HT1080 (cell line): ENCODE results near the gene DRC7. TPM values are rescaled to one million over a fixed set of nuclear protein-coding genes. Genes with fewer than 3 reads are reported as not detected.

Experiments
- DNase-seq: peaks from one replicate; pipeline ENCODE4 v3.0.0-alpha.2; 2015; ENCODE audit warnings: low read depth
- polyA plus RNA-seq, 2 experiments: library from polyadenylated mRNA; depleted of rRNA; stranded (reverse); fragments of >200 nt; gene quantifications; 2 replicates each; pipeline ENCODE4 v1.2.3, GENCODE V29; 2015
- total RNA-seq: library from RNA; depleted of rRNA; stranded (reverse); fragments of >200 nt; shearing (Covaris generic); gene quantifications from 2 replicates; pipeline ENCODE4 v1.2.3, GENCODE V29; 2014; rRNA removed

DRC7 gene, protein sequence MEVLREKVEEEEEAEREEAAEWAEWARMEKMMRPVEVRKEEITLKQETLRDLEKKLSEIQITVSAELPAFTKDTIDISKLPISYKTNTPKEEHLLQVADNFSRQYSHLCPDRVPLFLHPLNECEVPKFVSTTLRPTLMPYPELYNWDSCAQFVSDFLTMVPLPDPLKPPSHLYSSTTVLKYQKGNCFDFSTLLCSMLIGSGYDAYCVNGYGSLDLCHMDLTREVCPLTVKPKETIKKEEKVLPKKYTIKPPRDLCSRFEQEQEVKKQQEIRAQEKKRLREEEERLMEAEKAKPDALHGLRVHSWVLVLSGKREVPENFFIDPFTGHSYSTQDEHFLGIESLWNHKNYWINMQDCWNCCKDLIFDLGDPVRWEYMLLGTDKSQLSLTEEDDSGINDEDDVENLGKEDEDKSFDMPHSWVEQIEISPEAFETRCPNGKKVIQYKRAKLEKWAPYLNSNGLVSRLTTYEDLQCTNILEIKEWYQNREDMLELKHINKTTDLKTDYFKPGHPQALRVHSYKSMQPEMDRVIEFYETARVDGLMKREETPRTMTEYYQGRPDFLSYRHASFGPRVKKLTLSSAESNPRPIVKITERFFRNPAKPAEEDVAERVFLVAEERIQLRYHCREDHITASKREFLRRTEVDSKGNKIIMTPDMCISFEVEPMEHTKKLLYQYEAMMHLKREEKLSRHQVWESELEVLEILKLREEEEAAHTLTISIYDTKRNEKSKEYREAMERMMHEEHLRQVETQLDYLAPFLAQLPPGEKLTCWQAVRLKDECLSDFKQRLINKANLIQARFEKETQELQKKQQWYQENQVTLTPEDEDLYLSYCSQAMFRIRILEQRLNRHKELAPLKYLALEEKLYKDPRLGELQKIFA
- not detected in 2 replicates for total RNA-seq
- polyA plus RNA-seq (2015; cell fraction: cytosol; rRNA removed), result 0.09 TPM in 1 of 2 replicates, not detected in the other
- polyA plus RNA-seq (2015; cell fraction: nucleus; rRNA removed), result 0.23 TPM in 1 of 2 replicates, not detected in the other

DNA sequence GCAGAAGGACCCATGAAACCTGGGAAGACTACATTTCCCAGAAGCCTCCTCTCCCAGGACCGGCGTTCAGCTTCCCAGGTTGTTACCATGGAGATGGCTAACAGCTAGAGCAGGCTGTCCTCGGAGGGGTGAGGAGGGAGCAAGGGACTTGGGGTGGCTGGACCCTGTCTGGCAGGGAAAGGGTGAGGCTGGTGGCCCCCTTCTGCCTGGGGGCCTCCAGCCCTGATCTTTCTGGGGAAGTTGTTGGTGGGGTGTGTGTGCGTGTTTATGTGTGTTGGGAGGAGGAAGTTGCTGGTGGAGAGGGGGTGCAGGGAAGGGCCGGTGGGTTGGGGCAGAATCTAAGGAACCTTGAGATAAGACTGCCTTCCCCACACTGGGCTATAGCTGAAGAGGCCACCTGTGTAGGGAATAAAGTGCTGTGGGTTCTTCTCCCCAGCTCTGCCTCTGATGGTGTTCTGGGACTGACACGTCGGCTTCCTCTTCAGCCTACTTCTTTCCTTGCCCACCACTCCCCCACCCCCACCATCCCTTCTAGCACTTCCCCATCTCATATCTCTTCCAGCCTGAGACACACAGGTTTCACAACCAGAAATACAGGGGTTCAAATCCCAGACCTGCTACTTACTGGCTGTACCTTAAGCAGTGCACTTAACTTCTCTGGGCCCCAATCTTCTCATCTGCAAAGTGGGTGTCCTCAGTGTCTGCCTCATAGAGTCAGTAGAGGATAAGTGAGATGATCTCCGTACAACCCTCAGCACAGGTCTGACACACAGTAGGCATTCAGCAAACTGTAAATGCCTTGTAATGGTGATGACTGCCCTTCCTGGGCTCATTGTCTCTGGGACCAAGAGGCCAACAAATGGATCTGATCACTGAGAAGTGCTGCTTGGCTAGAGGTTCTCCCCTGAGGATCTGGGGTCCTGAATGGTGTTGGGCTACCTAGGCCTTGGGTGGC is at the start of gene DRC7:
DRC7 (plus strand) TSS at position 82 of the 955 bp plus-strand sequence. CDS start 3,144 bp downstream, outside the sequence.
- peak; percentile 44 for DNase-seq

DNA sequence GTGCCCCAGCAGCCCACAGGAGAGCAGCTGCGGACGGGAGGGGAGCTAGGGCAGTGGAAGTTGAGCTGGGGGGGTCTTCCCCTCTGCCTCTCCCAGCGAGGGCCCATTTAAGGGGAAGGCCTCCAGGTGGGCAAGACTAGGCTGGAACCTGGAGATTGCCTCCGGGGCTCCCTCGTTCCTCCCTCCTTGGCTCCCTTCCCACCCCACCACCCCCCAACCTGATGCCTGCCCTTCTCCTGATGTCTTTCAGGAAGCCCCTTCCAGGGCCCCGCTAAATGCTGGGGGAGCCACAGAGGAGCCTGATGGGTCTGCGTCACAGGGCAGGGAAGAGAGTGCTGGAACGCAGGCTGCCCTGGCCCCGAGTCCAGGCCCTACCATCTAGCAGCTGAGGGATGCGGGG is 49.4 kb upstream of the DRC7 start:
- no peak for DNase-seq

DNA sequence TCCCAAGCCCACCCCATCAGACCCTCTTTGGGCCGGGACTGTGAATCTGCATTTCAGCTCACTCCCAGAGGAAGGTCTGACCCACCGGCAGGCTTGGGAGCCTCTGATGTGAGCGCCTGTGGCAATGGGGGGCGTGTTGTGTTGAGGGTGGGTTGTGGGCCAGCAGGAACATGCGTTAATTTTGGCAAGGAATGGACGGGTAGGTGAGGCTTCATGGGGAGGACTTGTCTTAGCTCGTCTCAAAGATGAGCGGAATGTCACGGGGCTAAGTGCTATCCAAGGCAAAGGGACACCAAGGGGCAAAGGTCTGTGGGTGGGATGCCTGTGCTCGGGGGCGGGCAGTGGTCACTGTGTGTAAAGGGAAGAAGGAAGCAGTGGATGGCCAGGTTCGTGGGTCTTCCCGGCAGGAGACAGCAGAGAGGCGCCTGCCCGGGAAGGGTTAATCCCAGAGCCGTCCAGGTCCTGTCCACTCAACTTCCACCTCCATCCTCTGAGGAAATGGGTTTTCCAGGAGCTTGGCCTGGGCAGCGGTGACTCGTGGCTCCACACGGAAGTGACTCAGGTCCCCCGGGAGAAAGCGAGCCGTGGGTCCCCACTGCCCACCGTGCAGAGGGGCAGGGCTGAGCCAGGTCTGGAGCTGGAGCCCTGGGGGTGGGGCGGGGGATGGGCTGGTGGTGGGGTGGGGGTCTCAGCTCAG is 48.8 kb upstream of the DRC7 start:
- peak; percentile 57 for DNase-seq

DNA sequence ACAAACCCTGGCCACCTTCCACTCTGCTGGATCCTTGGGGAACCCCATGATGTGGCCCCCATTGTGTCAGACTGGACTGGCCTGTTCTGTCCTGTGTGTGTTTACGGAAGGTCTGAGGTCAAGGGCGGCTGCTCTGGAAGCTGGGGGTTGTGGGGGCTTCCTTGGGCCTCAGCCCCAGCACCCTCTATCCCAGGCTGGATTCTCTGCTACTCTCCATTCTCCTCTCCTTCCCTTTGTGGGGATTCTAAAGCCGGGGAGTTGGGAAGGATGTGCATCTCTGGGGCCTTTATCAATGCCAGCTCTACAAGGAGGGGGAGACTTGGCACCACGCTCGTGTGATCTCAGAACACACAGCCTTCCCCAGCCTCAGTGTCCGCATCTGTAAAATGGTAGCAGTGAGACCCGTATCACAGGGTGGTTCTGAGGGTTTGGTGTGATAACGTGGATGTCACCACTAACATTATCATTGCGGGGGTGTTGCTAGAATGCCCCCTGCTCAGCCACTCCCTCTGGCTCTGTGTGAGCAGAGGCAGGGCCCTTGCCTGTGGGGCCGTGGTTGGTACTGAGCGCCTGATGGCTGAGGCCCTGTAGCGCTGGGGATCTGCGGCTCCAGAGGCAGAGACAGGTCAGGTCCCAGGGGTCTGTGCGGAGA is 48.1 kb upstream of the DRC7 start:
- no peak for DNase-seq

DNA sequence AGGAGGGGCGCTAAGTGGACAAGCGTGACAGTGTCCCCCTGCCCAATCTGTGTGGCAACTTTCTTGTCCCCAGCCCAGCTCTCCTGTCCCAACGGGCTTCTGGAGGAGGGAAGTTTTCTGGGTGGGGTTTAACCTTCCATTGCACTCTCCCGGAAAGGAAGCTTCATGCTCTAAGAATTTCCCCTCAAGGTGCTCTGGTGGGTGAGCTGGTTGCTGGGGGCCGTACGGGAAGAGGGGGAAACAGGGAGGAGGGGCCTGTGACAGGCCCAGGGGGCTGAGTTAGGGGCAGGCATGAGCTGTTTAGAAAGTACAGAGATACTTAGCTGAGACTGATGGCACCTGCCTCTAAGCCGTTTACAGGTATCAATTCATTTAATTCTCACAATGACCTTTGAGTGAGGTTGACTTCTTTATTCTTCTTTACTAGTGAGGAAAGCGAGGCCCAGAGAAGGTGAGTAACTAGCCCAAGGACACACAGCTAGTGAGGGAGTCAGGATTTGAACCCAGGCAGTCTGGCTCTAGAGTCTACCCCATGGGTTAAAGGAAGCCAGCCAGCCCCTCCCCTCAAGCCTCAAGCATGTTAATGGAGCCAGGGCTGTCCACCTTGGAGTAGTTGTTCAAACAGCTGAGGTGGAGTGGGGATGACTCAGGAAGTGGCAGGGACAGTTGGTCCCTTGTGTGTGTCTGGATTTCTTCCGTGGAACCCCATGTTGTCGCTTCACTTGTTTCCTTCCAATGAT is 47.3 kb upstream of the DRC7 start:
- DNase-seq, result peak; percentile 46

DNA sequence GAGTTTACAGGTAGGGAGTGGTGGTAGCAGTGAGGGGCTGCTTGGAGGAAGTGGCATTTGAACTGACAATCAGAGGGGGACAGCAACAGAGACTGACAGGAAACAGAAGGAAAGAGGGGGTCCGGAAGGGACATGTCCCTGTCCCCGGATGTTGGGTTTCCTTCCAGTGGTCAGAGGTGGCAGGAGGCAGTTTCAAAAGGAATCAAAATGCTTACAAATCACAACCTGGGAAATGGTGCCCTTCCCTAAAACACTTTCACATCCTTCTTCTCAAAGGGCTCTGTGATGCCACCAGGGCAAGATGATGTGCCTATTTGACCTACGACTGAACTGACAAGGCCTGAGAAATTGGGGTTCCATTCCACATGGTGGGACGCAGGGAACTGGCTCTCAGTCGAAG is 46.5 kb upstream of the DRC7 start:
- DNase-seq, result no peak

DNA sequence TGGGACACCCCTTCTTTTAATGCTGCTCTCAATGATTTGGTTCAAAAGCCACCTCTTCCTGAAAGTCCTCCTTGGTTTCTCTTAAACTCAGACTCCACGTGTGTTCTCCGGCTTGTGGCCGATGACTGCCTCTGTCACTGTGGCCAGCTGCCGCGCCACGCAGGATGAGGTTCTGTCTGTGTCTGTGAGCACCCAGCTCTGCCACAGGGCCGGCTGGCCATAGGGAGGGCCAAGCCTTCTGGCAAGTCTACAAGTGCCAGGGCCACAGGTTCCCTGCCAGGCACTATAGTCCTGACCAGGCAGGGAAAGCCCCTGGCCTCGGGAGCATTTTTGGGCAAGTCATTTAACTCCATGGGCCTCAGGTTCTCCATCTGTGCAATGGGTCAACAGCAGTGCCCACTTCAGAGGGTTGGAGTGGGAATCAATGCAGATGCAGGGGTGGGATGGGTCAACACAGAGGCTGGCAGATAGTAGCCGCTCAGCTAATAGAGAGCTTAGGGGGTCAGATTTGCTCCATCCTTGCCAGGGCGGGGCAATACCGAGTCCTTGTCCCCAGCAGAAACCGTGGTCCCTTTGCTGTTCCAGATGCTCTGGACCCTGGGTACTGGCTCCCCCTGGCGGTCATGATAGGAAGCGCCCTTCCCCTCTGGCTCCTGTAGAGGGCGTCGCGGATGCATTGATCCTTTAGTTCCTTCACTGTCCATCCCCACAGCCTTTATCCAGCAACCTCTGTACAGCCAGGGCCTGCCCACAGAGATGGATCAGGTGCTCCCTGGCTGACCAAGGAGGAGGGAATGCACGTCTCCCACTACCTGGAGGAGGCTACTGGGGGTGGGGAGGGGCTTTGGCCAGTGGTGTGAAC is 45.8 kb upstream of the DRC7 start:
- DNase-seq, result peak; percentile 85

DNA sequence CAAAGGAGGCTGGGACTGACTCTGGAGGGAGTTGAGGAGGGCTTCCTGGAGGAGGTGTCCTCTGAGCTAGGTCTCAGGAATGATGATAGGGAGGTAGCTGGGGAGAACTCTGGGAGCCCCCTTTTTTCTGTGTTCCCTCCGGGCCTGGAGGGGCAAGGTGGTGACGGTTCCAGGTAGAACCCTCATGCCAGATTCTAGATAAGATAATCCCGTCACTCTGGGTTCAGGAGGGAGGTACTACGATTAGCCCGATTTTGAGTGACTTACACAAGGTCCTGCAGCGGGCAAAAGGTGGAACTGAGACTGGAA is 45.2 kb upstream of the DRC7 start:
- no peak for DNase-seq

DNA sequence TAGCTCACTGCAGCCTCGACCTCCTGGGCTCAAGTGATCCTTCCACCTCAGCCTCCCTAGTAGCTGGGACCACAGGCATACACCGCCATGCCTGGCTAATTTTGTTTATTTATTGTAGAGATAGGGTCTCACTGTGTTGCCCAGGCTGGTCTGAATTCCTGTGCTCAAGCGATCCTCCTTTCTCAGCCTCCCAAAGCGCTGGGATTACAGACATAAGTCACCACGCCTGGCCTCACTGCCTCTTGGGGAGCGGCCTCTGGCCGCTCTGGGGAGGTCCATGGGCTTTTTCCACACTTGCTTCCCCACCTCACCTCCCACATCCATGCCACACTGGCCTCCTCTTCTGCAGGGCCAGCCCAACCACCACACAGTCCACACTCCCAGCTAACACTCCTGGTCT is 44.8 kb upstream of the DRC7 start:
- no peak for DNase-seq

DNA sequence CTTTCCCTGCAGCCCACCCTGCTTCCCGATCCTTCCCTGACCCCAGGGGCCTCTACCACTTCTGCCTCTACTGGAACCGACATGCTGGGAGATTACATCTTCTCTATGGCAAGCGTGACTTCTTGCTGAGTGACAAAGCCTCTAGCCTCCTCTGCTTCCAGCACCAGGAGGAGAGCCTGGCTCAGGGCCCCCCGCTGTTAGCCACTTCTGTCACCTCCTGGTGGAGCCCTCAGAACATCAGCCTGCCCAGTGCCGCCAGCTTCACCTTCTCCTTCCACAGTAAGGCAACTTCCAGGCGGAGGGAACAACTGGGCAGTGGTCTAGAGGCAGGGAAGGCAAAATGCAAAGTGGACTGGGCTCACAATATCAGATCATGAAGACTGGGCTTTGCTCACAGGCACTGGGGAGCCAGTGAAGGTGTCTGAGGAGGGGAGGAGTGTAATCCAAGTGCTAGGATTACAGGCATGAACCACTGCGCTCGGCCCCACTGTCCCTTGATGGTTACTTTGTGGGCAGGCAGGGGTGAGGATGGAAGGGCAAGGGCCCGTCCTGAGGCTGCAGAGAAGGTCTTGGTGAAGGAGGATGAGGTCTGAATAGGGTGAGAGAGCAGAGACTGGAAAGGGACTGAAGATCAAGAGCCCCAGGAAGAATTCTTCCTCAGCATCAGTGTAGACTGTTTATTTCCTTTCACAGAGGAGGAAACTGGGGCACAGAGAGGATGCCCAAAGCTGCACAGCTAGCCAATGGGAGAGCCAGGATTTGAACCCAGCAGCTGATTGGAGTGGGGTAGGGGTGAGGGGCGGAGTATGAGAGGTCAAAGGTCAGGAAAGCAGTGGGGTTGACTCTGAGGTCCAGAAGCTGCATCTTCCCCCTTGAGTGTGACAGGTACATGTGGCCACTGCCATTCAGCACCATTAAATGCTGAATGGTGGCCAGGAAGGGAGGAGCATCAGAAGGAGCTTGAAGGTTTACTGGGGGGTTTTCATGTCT is 43.0 kb upstream of the DRC7 start:
- DNase-seq, result no peak

DNA sequence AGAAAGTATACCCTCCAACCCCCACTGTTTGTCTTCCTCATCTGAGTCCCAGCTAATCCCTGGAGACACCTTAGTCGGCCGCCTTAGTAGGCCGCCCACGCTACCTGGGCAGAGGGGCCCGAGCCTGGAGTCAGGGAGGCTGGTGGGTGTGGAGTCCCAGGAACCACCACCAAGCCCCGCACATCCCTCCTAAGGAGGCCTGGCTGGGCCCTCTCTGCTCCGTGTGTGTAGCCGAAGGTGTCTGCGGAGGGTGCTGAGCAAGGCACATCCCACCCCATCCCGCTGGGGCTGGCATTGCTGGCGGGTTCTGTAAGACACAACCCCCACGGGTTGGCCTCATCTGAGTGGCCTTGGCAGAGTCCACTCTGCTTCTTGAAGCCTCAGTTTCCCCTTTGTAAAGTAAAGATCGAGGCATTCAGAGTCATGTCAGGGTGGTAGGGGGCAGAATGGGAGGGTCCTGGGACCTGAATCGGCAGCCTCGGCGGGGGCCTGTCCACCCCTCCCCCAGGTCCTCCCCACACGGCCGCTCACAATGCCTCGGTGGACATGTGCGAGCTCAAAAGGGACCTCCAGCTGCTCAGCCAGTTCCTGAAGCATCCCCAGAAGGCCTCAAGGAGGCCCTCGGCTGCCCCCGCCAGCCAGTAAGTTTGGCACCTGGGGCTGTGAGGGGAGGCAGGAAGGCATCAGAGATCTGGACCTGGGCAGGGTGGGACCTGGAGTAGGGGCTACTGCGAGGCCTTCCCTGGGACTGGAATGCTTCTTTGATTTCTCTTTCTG is 41.7 kb upstream of the DRC7 start:
- no peak for DNase-seq

DNA sequence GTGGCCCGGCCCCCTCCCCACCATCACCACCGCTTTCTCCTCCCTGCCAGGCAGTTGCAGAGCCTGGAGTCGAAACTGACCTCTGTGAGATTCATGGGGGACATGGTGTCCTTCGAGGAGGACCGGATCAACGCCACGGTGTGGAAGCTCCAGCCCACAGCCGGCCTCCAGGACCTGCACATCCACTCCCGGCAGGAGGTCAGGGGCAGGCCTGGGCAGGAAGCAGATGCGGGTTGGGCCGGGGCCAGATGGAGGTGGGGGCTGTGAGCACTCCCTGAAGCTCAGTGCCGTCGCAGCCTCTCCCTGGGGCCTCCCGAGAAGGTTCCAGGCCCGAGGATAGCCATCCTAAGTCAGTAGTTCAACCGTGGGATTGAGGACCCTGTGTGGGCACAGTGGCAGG is 40.7 kb upstream of the DRC7 start:
- DNase-seq, result no peak

DNA sequence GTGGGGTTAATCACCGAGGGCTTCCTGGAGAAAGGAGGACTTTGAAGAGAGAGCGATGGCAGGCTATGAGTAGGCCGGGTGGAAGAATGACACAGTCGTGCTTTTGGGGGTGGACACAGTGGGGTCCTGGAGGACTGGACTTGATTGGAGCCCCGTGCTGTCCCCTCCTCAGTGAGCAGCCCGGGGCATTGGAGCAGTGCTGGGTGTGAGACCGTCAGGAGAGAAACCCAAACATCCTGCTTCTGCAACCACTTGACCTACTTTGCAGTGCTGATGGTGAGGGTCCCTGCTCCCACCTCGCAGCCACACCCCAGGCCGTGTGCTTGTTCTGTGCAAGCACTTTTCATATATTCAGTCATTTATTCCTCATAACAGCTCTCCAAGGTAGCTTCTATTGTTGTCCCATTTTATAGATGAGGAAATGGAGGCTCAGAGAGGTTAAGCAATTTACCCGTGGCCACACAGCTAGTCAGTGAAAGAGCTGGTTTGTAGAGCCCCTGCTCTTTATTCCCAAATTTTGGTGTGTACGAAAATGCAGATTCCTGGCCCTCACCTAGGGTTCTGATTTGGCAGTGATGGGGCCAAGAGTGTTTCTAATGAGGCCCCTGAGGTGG is 38.2 kb upstream of the DRC7 start:
- DNase-seq, result no peak

DNA sequence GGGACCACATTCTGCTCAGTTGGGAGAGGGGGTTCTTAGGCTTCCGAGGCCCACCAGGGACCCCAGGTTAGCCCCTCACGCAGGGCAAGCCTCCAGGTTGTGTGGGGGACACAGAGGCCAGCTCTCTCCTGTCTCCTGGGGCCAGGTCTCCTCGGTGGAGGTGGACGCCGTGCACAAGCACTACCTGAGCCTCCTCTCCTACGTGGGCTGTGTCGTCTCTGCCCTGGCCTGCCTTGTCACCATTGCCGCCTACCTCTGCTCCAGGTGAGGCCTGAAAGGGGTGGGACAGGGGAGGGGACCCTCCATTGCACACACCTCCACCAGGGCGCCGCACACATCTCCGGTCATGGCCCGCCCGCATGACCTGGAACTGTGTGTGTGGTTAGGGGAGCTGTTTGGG is 37.4 kb upstream of the DRC7 start:
- no peak for DNase-seq

DNA sequence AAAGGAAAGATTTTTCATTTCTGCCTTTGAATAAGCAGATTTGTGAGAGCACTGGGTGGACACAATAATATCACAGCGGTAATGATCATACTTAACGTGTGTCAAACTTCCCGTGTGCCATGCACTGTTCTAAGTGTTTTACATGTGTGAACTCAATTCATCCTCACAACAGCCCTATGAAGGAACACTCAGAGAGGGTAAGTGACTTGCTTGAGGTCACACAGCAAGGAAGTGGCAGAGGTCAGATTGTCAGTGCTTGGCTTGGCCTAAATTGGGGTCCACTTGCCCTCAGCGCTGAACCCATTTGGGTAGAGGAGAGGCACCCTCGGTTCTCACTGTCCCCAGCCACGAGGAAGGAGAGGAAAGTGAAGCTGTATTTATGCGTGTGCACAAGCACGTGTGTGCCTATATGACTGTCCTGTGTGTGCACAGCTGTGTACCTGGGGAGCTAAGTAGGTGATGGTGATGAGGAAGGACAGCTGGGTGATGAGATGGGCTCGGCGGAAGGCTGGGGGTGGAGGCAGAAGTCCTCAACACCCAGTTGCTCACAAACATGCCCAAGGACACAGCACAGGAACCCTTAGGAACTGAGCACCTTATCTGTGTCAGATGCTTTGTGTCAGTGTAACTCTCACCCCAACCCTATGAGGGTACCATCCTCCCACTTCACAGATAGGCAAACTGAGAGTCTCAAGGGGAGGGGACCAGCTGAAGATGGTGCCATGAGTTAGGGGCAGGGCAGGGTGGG is 36.3 kb upstream of the DRC7 start:
- DNase-seq, result no peak
